WTC11 (cell line): ENCODE results near the gene CBR1. TPM values are rescaled to one million over a fixed set of nuclear protein-coding genes. Genes with fewer than 3 reads are reported as not detected.

Experiments used
- ATAC-seq: fragments of 200-7000 bp; cut with Tn5 transposase; 2 replicates; pipeline ENCODE4 v1.10.0; 2021; ENCODE audit warnings: mild to moderate bottlenecking, moderate library complexity
- CTCF ChIA-PET: fragments of 300-600 bp; sonication (Branson Sonifier 250); formaldehyde crosslinking; loops from one replicate; lab custom pipeline; 2021; ENCODE audit warnings: antibody characterized with exemption; lab: Charles Lee
- POLR2A ChIA-PET: fragments of 350-600 bp; sonication (Branson Sonifier 250); formaldehyde crosslinking; loops from one replicate; lab custom pipeline; 2021; ENCODE audit warnings: antibody characterized with exemption; lab: Charles Lee
- DNase-seq: peaks from one replicate; pipeline ENCODE4 v3.0.0; 2021; ENCODE audit warnings: low spot score
- H3K27ac Mint-ChIP-seq: 2 replicates; pipeline ENCODE4 v1.8.0; 2021; ENCODE audit warnings: mixed read lengths
- H3K27me3 Mint-ChIP-seq: 2 replicates; pipeline ENCODE4 v1.8.0; 2021; ENCODE audit warnings: low read depth, mild to moderate bottlenecking, moderate library complexity, mixed read lengths
- H3K36me3 Mint-ChIP-seq: 2 replicates; pipeline ENCODE4 v1.8.0; 2021; ENCODE audit warnings: mixed read lengths
- H3K4me1 Mint-ChIP-seq: 2 replicates; pipeline ENCODE4 v1.8.0; 2022; ENCODE audit warnings: mixed read lengths
- H3K4me3 Mint-ChIP-seq: 2 replicates; pipeline ENCODE4 v1.8.0; 2021; ENCODE audit warnings: mild to moderate bottlenecking, moderate library complexity, mixed read lengths
- H3K9me3 Mint-ChIP-seq: 2 replicates; pipeline ENCODE4 v1.8.0; 2021; ENCODE audit warnings: mixed read lengths
- ATF1 ChIP-seq: sonication (generic); formaldehyde crosslinking; IDR thresholded peaks from 2 replicates; pipeline ENCODE4 v1.8.1; 2023; ENCODE audit warnings: mild to moderate bottlenecking, moderate library complexity, missing genetic modification reagents
- ATF3 ChIP-seq: sonication (generic); formaldehyde crosslinking; conservative IDR thresholded peaks from 2 replicates; pipeline ENCODE4 v1.8.1; 2022; ENCODE audit warnings: mild to moderate bottlenecking, missing genetic modification reagents
- ESRRA ChIP-seq: sonication (generic); formaldehyde crosslinking; IDR thresholded peaks from 2 replicates; pipeline ENCODE4 v1.8.1; 2022; ENCODE audit warnings: mild to moderate bottlenecking, missing genetic modification reagents, borderline replicate concordance
- GRHL2 ChIP-seq: fragments of 250-450 bp; sonication (Bioruptor Pico); IDR thresholded peaks from 2 replicates; pipeline ENCODE4 v1.8.0; 2022; ENCODE audit warnings: mild to moderate bottlenecking, moderate library complexity; ENCODE audit not compliant: insufficient replicate concordance, severe bottlenecking
- MLX ChIP-seq: sonication (generic); formaldehyde crosslinking; IDR thresholded peaks from 2 replicates; pipeline ENCODE4 v1.8.1; 2023; ENCODE audit warnings: mild to moderate bottlenecking, missing genetic modification reagents, moderate library complexity
- NR2C2 ChIP-seq: sonication (generic); formaldehyde crosslinking; IDR thresholded peaks from 2 replicates; pipeline ENCODE4 v1.8.0; 2022; ENCODE audit warnings: mild to moderate bottlenecking, missing genetic modification reagents
- PRDM15 ChIP-seq: sonication (generic); formaldehyde crosslinking; IDR thresholded peaks from 2 replicates; pipeline ENCODE4 v1.8.0; 2022; ENCODE audit warnings: missing genetic modification reagents
- ZBTB43 ChIP-seq: sonication (generic); formaldehyde crosslinking; IDR thresholded peaks from 2 replicates; pipeline ENCODE4 v1.8.1; 2023; ENCODE audit warnings: mild to moderate bottlenecking, missing genetic modification reagents
- ZNF232 ChIP-seq: sonication (generic); formaldehyde crosslinking; IDR thresholded peaks from 2 replicates; pipeline ENCODE4 v1.8.0; 2022; ENCODE audit warnings: mild to moderate bottlenecking, missing genetic modification reagents
- ZNF416 ChIP-seq: fragments of 250-450 bp; sonication (Bioruptor Pico); IDR thresholded peaks from 2 replicates; pipeline ENCODE4 v1.9.0; 2021; ENCODE audit warnings: mild to moderate bottlenecking, inconsistent platforms
- ZNF423 ChIP-seq: fragments of 250-450 bp; sonication (Bioruptor Pico); IDR thresholded peaks from 2 replicates; pipeline ENCODE4 v2.1.2; 2022; ENCODE audit warnings: mild to moderate bottlenecking, moderate library complexity
- total RNA-seq: library from RNA; stranded (reverse); gene quantifications from 3 replicates; pipeline ENCODE4 v1.2.3, GENCODE V29; 2021
- TF ChIP-seq, protein P1 (sequence below): sonication (generic); formaldehyde crosslinking; conservative IDR thresholded peaks from 2 replicates; pipeline ENCODE4 v1.8.1; 2023; ENCODE audit warnings: mild to moderate bottlenecking, low read depth, missing genetic modification reagents, moderate library complexity
- TF ChIP-seq, protein P2 (sequence below): sonication (generic); formaldehyde crosslinking; IDR thresholded peaks from 2 replicates; pipeline ENCODE4 v1.8.1; 2023; ENCODE audit warnings: mild to moderate bottlenecking, missing genetic modification reagents, moderate library complexity
- TF ChIP-seq, protein P3 (sequence below): fragments of 250-450 bp; sonication (Bioruptor Pico); IDR thresholded peaks from 2 replicates; pipeline ENCODE4 v1.9.0; 2021; ENCODE audit warnings: moderate library complexity, mild to moderate bottlenecking, inconsistent platforms, borderline replicate concordance
- TF ChIP-seq, protein P4 (sequence below): sonication (generic); formaldehyde crosslinking; IDR thresholded peaks from 2 replicates; pipeline ENCODE4 v1.8.0; 2023; ENCODE audit warnings: missing genetic modification reagents, mild to moderate bottlenecking, borderline replicate concordance

The CBR1 gene
- total RNA-seq, 1 experiment from 2014 or later, result 167 TPM

DNA sequence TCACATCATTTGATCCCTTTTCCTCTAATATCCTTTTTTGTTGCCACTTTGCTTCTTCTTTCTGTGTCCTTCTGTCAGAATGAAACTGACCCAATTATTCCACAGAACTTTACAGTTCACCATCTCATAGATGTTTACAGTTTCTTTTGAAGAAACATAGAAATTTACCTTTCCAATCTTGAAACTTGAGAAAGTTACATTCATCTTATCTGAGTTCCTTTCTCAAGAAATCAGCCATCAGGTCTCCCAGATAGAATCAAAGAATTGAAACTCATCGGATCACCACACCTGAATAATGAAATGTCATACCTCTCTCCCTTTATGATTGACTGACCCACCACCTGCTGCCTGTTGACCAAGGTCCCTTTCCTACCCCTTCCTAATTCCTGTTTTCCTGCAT, 23.7 kb downstream of the CBR1 start:
- Mint-ChIP-seq H3K36me3 (peaks cover 40% of the 10 kb centered on the region), H3K27ac (no peak overlapping the region), H3K4me3 (no peak overlapping the region), H3K4me1 (peaks cover 48% of the 10 kb centered on the region), H3K27me3 (peaks cover 8% of the 10 kb centered on the region), H3K9me3 (peaks cover 30% of the 10 kb centered on the region)
- DNase-seq (no peak), ATAC-seq (no peak)
- TF ChIP-seq NR2C2 (no peak), MLX (CRISPR knock-in tag) (no peak), ZNF423 (CRISPR knock-in tag) (no peak), ATF3 (no peak), ATF1 (no peak), ZBTB43 (CRISPR knock-in tag) (no peak), ZNF416 (no peak)
- TF ChIP-seq, protein P1, sequence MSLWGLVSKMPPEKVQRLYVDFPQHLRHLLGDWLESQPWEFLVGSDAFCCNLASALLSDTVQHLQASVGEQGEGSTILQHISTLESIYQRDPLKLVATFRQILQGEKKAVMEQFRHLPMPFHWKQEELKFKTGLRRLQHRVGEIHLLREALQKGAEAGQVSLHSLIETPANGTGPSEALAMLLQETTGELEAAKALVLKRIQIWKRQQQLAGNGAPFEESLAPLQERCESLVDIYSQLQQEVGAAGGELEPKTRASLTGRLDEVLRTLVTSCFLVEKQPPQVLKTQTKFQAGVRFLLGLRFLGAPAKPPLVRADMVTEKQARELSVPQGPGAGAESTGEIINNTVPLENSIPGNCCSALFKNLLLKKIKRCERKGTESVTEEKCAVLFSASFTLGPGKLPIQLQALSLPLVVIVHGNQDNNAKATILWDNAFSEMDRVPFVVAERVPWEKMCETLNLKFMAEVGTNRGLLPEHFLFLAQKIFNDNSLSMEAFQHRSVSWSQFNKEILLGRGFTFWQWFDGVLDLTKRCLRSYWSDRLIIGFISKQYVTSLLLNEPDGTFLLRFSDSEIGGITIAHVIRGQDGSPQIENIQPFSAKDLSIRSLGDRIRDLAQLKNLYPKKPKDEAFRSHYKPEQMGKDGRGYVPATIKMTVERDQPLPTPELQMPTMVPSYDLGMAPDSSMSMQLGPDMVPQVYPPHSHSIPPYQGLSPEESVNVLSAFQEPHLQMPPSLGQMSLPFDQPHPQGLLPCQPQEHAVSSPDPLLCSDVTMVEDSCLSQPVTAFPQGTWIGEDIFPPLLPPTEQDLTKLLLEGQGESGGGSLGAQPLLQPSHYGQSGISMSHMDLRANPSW (CRISPR knock-in tag), result no peak
- TF ChIP-seq, protein P2, sequence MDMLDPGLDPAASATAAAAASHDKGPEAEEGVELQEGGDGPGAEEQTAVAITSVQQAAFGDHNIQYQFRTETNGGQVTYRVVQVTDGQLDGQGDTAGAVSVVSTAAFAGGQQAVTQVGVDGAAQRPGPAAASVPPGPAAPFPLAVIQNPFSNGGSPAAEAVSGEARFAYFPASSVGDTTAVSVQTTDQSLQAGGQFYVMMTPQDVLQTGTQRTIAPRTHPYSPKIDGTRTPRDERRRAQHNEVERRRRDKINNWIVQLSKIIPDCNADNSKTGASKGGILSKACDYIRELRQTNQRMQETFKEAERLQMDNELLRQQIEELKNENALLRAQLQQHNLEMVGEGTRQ (CRISPR knock-in tag), result no peak
- TF ChIP-seq, protein P3, sequence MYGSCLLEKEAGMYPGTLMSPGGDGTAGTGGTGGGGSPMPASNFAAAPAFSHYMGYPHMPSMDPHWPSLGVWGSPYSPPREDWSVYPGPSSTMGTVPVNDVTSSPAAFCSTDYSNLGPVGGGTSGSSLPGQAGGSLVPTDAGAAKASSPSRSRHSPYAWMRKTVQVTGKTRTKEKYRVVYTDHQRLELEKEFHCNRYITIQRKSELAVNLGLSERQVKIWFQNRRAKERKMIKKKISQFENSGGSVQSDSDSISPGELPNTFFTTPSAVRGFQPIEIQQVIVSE (CRISPR knock-in tag), result no peak
- CTCF ChIA-PET, result no interaction called here
- POLR2A ChIA-PET, result no interaction called here

GRCh38 chr21:36096398-36097290, 26.8 kb downstream of the CBR1 start:
- Mint-ChIP-seq H3K27me3 (peaks cover 8% of the 10 kb centered on the region), H3K4me1 (peaks cover 74% of the 10 kb centered on the region), H3K9me3 (peaks cover 30% of the 10 kb centered on the region), H3K27ac (peak overlapping the region; percentile 95), H3K4me3 (peak overlapping the region; percentile 26), H3K36me3 (peaks cover 37% of the 10 kb centered on the region)
- ChIA-PET CTCF (interaction anchor here (0.5 to 4.4 kb wide), 8 partner anchors 9 to 510 kb away, joined by 3 to 22 read pairs (median 4); no protein-coding TSS in a partner anchor), POLR2A (interaction anchor here (1.3 to 2.2 kb wide), 2 partner anchors 27 to 37 kb away, joined by 5 to 11 read pairs; partner anchors contain the start of genes CBR1 and SETD4)
- peak; percentile 71 for ATAC-seq
- DNase-seq, result no peak
- TF ChIP-seq, protein P4, sequence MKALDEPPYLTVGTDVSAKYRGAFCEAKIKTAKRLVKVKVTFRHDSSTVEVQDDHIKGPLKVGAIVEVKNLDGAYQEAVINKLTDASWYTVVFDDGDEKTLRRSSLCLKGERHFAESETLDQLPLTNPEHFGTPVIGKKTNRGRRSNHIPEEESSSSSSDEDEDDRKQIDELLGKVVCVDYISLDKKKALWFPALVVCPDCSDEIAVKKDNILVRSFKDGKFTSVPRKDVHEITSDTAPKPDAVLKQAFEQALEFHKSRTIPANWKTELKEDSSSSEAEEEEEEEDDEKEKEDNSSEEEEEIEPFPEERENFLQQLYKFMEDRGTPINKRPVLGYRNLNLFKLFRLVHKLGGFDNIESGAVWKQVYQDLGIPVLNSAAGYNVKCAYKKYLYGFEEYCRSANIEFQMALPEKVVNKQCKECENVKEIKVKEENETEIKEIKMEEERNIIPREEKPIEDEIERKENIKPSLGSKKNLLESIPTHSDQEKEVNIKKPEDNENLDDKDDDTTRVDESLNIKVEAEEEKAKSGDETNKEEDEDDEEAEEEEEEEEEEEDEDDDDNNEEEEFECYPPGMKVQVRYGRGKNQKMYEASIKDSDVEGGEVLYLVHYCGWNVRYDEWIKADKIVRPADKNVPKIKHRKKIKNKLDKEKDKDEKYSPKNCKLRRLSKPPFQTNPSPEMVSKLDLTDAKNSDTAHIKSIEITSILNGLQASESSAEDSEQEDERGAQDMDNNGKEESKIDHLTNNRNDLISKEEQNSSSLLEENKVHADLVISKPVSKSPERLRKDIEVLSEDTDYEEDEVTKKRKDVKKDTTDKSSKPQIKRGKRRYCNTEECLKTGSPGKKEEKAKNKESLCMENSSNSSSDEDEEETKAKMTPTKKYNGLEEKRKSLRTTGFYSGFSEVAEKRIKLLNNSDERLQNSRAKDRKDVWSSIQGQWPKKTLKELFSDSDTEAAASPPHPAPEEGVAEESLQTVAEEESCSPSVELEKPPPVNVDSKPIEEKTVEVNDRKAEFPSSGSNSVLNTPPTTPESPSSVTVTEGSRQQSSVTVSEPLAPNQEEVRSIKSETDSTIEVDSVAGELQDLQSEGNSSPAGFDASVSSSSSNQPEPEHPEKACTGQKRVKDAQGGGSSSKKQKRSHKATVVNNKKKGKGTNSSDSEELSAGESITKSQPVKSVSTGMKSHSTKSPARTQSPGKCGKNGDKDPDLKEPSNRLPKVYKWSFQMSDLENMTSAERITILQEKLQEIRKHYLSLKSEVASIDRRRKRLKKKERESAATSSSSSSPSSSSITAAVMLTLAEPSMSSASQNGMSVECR, result no peak
- TF ChIP-seq PRDM15 (CRISPR knock-in tag), result no peak
- no peak for TF ChIP-seq GRHL2
- TF ChIP-seq ZNF232 (CRISPR knock-in tag), result no peak
- no peak for TF ChIP-seq ESRRA (CRISPR knock-in tag)
